ENCODE results near the gene CLIC6.

- TF ChIP-seq CTCF (conservative IDR thresholded peaks at IDR 0.05; ENCODE audit: low read depth, low read length) (no peak), CHD1 (IDR thresholded peaks at IDR 0.05; ENCODE audit: low read depth, low read length) (no peak), RFX5 (IDR thresholded peaks at IDR 0.05; ENCODE audit: low read depth, low read length) (no peak), POLR2A (IDR thresholded peaks at IDR 0.05; ENCODE audit: low read depth, low read length) (no peak), MXI1 (IDR thresholded peaks at IDR 0.05; ENCODE audit: borderline replicate concordance, low read depth, low read length) (no peak), RAD21 (IDR thresholded peaks at IDR 0.05; ENCODE audit: low read length) (no peak)
These were observed 7.1 kb downstream of the CLIC6 start for GRCh38 chr21:34675871-34676270.

Measured in IMR-90 (cell line).